Right atrium auricular region (tissue), 2 donors: ENCODE results near the gene ASCL2. TPM values are rescaled to one million over a fixed set of nuclear protein-coding genes. Genes with fewer than 3 reads are reported as not detected.

ENCODE experiments used
- DNase-seq: peaks from one replicate; pipeline ENCODE4 v3.0.0-alpha.2; 2019; ENCODE audit warnings: low spot score
- H3K27ac ChIP-seq, 2 donors: fragments of 200-600 bp; sonication (generic); 1 replicate in 1 of 2; 2 replicates in 1 of 2; pipeline ENCODE4 v1.5.1; 2016 to 2019
- H3K27me3 ChIP-seq, 2 donors: fragments of 200-600 bp; sonication (generic); one replicate each; pipeline versions ENCODE4 v1.5.1 to v1.6.0; 2017 to 2019
- H3K36me3 ChIP-seq: fragments of 200-600 bp; sonication (generic); one replicate; pipeline ENCODE4 v1.5.1; 2016
- H3K4me1 ChIP-seq, 2 donors: fragments of 200-600 bp; sonication (generic); one replicate each; pipeline versions ENCODE4 v1.5.1 to v1.6.0; 2017 to 2019
- H3K4me3 ChIP-seq, 2 donors: fragments of 200-600 bp; sonication (generic); 1 replicate in 1 of 2; 2 replicates in 1 of 2; pipeline ENCODE4 v1.5.1; 2017 to 2019; ENCODE audit warnings: mild to moderate bottlenecking in 1 of 2, moderate library complexity in 1 of 2
- H3K9me3 ChIP-seq, 2 donors: fragments of 200-600 bp; sonication (generic); one replicate each; pipeline ENCODE4 v1.5.1; 2019
- total RNA-seq, 2 donors: library from RNA; depleted of rRNA; stranded (reverse); fragments of >200 nt; gene quantifications; one replicate each; pipeline ENCODE4 v1.1.0, GENCODE V29; 2016
- TF ChIP-seq, protein P1 (sequence below), 2 donors: fragments of 200-600 bp; sonication (generic); IDR thresholded peaks; one replicate each; pipeline ENCODE4 v1.5.1; 2019; ENCODE audit warnings: antibody characterized with exemption in 2 of 2

ASCL2 gene
- total RNA-seq, 2 donors from 2014 or later, result 0.51 TPM; not detected in 1

GRCh38 chr11:2306452-2306823 is 36.0 kb upstream of the ASCL2 start:
- TF ChIP-seq, protein P1, sequence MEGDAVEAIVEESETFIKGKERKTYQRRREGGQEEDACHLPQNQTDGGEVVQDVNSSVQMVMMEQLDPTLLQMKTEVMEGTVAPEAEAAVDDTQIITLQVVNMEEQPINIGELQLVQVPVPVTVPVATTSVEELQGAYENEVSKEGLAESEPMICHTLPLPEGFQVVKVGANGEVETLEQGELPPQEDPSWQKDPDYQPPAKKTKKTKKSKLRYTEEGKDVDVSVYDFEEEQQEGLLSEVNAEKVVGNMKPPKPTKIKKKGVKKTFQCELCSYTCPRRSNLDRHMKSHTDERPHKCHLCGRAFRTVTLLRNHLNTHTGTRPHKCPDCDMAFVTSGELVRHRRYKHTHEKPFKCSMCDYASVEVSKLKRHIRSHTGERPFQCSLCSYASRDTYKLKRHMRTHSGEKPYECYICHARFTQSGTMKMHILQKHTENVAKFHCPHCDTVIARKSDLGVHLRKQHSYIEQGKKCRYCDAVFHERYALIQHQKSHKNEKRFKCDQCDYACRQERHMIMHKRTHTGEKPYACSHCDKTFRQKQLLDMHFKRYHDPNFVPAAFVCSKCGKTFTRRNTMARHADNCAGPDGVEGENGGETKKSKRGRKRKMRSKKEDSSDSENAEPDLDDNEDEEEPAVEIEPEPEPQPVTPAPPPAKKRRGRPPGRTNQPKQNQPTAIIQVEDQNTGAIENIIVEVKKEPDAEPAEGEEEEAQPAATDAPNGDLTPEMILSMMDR (IDR thresholded peaks at IDR 0.05), result no peak
- peak; percentile 71 for DNase-seq
- Histone ChIP-seq H3K36me3 (no peaks in the 10 kb centered on the region), H3K27ac (peak overlapping the region; percentile 83 to 87), H3K9me3 (no peaks in the 10 kb centered on the region), H3K4me3 (peak overlapping the region in 1 of 2 donors; percentile 9), H3K27me3 (no peaks in the 10 kb centered on the region), H3K4me1 (peaks cover 0 to 53% of the 10 kb centered on the region in 2 donors)

GRCh38 chr11:2305788-2306451 is 35.5 kb upstream of the ASCL2 start:
- Histone ChIP-seq H3K36me3 (no peaks in the 10 kb centered on the region), H3K4me3 (peak overlapping the region in 1 of 2 donors; percentile 24), H3K9me3 (no peaks in the 10 kb centered on the region), H3K4me1 (peaks cover 0 to 56% of the 10 kb centered on the region in 2 donors), H3K27ac (peak overlapping the region; percentile 83 to 87), H3K27me3 (no peaks in the 10 kb centered on the region)
- TF ChIP-seq, protein P1 (IDR thresholded peaks at IDR 0.05), result no peak
- peak; percentile 61 for DNase-seq

DNA sequence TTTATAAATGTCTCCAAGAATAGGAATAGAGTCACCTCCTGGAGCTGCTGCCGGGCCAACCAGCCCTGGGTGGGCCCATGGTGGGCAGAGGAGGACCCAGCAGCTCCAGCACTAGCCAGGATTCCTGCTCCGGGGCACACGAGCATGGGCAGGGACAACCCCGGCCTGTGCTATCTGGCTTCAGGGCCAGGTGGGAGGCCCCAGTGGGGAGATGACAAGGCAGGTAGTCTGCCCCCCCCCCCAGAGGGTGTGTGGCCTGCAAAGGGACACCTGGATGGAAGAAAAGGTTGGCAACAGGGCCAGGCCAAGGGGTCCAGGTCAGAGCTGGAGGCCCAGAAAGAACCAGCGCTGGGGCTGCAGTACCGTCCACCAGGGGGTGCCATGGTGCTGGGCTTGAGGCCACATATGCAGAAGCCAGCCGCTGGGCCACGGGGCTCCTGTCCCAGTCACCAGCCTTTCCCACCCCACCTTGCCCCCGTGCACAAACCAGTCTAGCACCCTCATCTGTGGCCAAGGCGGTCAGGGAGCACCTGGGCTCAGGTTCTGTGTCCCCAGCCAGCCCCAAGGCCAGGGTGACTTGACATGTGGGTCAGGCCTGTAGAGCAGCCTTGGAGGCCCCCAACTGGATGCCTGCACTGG is 34.9 kb upstream of the ASCL2 start:
- no peaks in the 10 kb centered on the region for H3K27me3 ChIP-seq
- H3K4me3 ChIP-seq, result peak overlapping the region in 1 of 2 donors; percentile 24
- peak; percentile 92 for DNase-seq
- no peaks in the 10 kb centered on the region for H3K9me3 ChIP-seq
- no peaks in the 10 kb centered on the region for H3K36me3 ChIP-seq
- H3K4me1 ChIP-seq, result peaks cover 0 to 62% of the 10 kb centered on the region in 2 donors
- peak overlapping the region; percentile 83 to 87 for H3K27ac ChIP-seq
- TF ChIP-seq, protein P1 (IDR thresholded peaks at IDR 0.05), result peak; percentile 89 to 96

- TF ChIP-seq, protein P1 (IDR thresholded peaks at IDR 0.05), result no peak
- no peaks in the 10 kb centered on the region for H3K36me3 ChIP-seq
- H3K4me1 ChIP-seq, result peaks cover 0 to 64% of the 10 kb centered on the region in 2 donors
- no peaks in the 10 kb centered on the region for H3K9me3 ChIP-seq
- H3K27me3 ChIP-seq, result no peaks in the 10 kb centered on the region
- H3K27ac ChIP-seq, result peak overlapping the region; percentile 83 to 87
- H3K4me3 ChIP-seq, result peak overlapping the region in 1 of 2 donors; percentile 4
- peak; percentile 55 for DNase-seq
Measured at GRCh38 chr11:2304506-2305139, 34.2 kb upstream of the ASCL2 start.

- TF ChIP-seq, protein P1 (IDR thresholded peaks at IDR 0.05), result no peak
- H3K4me3 ChIP-seq, result peak overlapping the region in 1 of 2 donors; percentile 41
- peak overlapping the region; percentile 83 to 87 for H3K27ac ChIP-seq
- DNase-seq, result peak; percentile 57
- no peaks in the 10 kb centered on the region for H3K9me3 ChIP-seq
- no peaks in the 10 kb centered on the region for H3K27me3 ChIP-seq
- no peaks in the 10 kb centered on the region for H3K36me3 ChIP-seq
- peaks cover 0 to 70% of the 10 kb centered on the region in 2 donors for H3K4me1 ChIP-seq
Measured at GRCh38 chr11:2303627-2304505, 33.5 kb upstream of the ASCL2 start.
